Measurements from ENCODE around the gene ECEL1.

- TF ChIP-seq CTCF (IDR thresholded peaks at IDR 0.05) (no peak), ELF4 (CRISPR knock-in tag; IDR thresholded peaks at IDR 0.05; ENCODE audit: low read depth) (no peak), ZBTB21 (CRISPR knock-in tag; IDR thresholded peaks at IDR 0.05; ENCODE audit: borderline replicate concordance) (no peak), ZNF121 (CRISPR knock-in tag; IDR thresholded peaks at IDR 0.05) (no peak), ZNF281 (CRISPR knock-in tag; IDR thresholded peaks at IDR 0.05) (no peak), CREM (CRISPR knock-in tag; IDR thresholded peaks at IDR 0.05) (no peak), JUN (CRISPR knock-in tag; IDR thresholded peaks at IDR 0.05) (no peak), ZMAT4 (CRISPR knock-in tag; IDR thresholded peaks at IDR 0.05) (no peak), ATF2 (CRISPR knock-in tag; IDR thresholded peaks at IDR 0.05; ENCODE audit: borderline replicate concordance, low read depth) (no peak), IRF2 (CRISPR knock-in tag; IDR thresholded peaks at IDR 0.05; ENCODE audit: borderline replicate concordance, low read depth) (no peak), TEAD1 (CRISPR knock-in tag; IDR thresholded peaks at IDR 0.05) (no peak), MAX (CRISPR knock-in tag; IDR thresholded peaks at IDR 0.05) (no peak)
- TF ChIP-seq, protein P1, sequence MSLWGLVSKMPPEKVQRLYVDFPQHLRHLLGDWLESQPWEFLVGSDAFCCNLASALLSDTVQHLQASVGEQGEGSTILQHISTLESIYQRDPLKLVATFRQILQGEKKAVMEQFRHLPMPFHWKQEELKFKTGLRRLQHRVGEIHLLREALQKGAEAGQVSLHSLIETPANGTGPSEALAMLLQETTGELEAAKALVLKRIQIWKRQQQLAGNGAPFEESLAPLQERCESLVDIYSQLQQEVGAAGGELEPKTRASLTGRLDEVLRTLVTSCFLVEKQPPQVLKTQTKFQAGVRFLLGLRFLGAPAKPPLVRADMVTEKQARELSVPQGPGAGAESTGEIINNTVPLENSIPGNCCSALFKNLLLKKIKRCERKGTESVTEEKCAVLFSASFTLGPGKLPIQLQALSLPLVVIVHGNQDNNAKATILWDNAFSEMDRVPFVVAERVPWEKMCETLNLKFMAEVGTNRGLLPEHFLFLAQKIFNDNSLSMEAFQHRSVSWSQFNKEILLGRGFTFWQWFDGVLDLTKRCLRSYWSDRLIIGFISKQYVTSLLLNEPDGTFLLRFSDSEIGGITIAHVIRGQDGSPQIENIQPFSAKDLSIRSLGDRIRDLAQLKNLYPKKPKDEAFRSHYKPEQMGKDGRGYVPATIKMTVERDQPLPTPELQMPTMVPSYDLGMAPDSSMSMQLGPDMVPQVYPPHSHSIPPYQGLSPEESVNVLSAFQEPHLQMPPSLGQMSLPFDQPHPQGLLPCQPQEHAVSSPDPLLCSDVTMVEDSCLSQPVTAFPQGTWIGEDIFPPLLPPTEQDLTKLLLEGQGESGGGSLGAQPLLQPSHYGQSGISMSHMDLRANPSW (CRISPR knock-in tag; conservative IDR thresholded peaks at IDR 0.05; ENCODE audit: low read depth): no peak
- TF ChIP-seq, protein P2, sequence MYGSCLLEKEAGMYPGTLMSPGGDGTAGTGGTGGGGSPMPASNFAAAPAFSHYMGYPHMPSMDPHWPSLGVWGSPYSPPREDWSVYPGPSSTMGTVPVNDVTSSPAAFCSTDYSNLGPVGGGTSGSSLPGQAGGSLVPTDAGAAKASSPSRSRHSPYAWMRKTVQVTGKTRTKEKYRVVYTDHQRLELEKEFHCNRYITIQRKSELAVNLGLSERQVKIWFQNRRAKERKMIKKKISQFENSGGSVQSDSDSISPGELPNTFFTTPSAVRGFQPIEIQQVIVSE (CRISPR knock-in tag; IDR thresholded peaks at IDR 0.05; ENCODE audit: borderline replicate concordance): no peak
Measured at GRCh38 chr2:232437195-232437571, 50.5 kb downstream of the ECEL1 start.
